GM06990 (cell line): Measurements from ENCODE around the gene XIAP.

Source experiments
- DNase-seq: peaks from one replicate; pipeline ENCODE4 v3.0.0-alpha.2; 2011; ENCODE audit not compliant: insufficient read length; ENCODE audit errors: extremely low read depth
- H3K27me3 ChIP-seq: replicated peaks from 2 replicates; pipeline ENCODE4 v1.6.0; 2011; ENCODE audit warnings: low read length; ENCODE audit not compliant: control insufficient read depth, insufficient read depth
- H3K36me3 ChIP-seq: 2 replicates; pipeline ENCODE4 v1.5.1; 2011; ENCODE audit warnings: low read length; ENCODE audit not compliant: control insufficient read depth, insufficient read depth
- H3K4me3 ChIP-seq: replicated peaks from 2 replicates; pipeline ENCODE4 v1.5.1; 2011; ENCODE audit warnings: low read depth, mild to moderate bottlenecking, control low read depth, low read length
- TF ChIP-seq, protein P1 (sequence below): IDR thresholded peaks from 2 replicates; pipeline ENCODE4 v1.5.1; 2011; ENCODE audit warnings: low read length, control low read depth, mild to moderate bottlenecking, inconsistent platforms; ENCODE audit not compliant: insufficient read depth, poor library complexity, severe bottlenecking

The XIAP gene

DNA sequence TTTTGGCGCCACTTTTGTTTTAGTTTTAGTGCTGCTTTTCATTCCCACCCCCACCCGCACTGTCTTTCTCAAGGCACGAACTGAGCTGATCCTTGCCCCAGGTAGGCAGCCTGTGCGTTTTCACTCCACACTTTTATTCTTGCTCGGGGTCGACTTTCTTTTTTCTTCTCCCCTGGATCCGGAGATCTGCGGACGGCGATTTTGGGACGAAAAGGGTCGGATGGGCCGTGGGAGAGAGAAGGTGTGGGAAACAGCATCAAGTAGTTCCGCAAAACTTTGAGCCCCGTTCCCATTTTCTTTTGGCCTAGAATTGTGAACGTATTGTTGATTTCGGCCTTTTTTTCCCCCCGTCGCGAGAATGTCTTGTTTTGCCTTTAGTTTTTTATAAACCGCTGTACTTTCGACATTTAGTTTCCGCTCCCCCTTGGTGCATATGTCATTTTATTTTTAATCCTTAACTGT is 102.2 kb downstream of the XIAP start:
- DNase-seq = no peak
- TF ChIP-seq, protein P1, sequence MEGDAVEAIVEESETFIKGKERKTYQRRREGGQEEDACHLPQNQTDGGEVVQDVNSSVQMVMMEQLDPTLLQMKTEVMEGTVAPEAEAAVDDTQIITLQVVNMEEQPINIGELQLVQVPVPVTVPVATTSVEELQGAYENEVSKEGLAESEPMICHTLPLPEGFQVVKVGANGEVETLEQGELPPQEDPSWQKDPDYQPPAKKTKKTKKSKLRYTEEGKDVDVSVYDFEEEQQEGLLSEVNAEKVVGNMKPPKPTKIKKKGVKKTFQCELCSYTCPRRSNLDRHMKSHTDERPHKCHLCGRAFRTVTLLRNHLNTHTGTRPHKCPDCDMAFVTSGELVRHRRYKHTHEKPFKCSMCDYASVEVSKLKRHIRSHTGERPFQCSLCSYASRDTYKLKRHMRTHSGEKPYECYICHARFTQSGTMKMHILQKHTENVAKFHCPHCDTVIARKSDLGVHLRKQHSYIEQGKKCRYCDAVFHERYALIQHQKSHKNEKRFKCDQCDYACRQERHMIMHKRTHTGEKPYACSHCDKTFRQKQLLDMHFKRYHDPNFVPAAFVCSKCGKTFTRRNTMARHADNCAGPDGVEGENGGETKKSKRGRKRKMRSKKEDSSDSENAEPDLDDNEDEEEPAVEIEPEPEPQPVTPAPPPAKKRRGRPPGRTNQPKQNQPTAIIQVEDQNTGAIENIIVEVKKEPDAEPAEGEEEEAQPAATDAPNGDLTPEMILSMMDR = no peak
- no peaks in the 10 kb centered on the region for H3K27me3 ChIP-seq
- H3K36me3 ChIP-seq = no peaks in the 10 kb centered on the region
- H3K4me3 ChIP-seq = peak overlapping the region; percentile 83

DNA sequence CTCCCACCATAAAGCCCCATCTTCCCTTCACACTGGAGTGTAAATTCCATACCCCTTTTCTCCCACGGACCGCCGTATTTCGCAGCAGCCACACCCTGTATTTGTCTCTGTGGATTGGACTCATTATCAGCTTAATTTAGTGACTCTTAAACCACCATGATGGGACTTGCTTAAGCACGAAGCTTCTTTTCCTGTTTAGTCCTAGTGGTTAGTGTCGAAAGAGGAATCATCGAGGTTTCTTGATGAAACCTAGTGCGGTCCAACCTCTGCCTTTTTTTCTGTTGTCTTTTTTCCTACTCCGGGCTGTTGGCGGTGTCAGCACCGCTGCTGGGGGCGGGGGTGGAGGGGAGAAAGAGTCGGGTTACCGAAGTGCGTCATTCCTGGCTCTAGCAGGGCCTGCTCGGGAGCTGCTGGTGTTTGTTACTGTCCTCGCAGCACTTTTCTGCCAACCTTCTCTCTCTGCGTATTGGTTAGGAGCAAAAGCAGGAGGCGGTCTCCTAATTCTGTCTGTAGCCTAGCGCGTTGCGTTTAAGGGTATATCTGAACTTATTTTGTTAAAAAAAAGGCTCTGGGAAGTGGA is 103.0 kb downstream of the XIAP start:
- DNase-seq = peak; percentile 80
- TF ChIP-seq, protein P1 = no peak
- no peaks in the 10 kb centered on the region for H3K27me3 ChIP-seq
- peak overlapping the region; percentile 83 for H3K4me3 ChIP-seq
- H3K36me3 ChIP-seq = no peaks in the 10 kb centered on the region
